Ovary (tissue), 3 donors: Measurements from ENCODE around the gene DAPP1.

ENCODE experiments used
- POLR2A ChIP-seq: fragments of 450-650 bp; IDR thresholded peaks from one replicate; pipeline ENCODE4 v1.6.1; 2017; ENCODE audit warnings: antibody characterized with exemption, mild to moderate bottlenecking, moderate library complexity
- TF ChIP-seq, protein P1 (sequence below), 3 donors: fragments of 450-650 bp in 2 of 3; fragments of 200-600 bp in 1 of 3; IDR thresholded peaks; one replicate each; pipeline versions ENCODE4 v1.5.1 to v1.8.0; 2016 to 2022; ENCODE audit warnings: antibody characterized with exemption in 3 of 3, mild to moderate bottlenecking in 1 of 3
- donor health status: DM: no; HTN: no; CAD: no.

DNA sequence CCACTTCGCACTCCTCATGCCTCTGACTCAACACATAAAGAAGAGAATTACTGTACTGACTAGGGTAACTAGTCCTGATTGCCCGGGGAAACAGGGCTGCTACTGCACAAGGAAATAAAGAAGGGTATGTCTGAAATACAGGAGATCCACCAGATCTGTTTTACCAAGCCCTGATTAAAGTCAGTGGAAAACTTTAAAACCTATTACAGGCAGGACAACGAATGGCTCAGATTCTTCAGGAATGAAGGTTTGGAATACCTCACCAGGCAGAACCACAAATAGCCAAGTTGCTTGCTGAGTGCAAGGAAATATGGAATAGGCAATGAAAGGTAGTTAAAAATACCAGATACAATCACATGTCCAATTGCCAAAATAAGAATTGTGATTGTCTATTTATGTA is 60.3 kb downstream of the DAPP1 start:
- TF ChIP-seq POLR2A, result no peak
- TF ChIP-seq, protein P1, sequence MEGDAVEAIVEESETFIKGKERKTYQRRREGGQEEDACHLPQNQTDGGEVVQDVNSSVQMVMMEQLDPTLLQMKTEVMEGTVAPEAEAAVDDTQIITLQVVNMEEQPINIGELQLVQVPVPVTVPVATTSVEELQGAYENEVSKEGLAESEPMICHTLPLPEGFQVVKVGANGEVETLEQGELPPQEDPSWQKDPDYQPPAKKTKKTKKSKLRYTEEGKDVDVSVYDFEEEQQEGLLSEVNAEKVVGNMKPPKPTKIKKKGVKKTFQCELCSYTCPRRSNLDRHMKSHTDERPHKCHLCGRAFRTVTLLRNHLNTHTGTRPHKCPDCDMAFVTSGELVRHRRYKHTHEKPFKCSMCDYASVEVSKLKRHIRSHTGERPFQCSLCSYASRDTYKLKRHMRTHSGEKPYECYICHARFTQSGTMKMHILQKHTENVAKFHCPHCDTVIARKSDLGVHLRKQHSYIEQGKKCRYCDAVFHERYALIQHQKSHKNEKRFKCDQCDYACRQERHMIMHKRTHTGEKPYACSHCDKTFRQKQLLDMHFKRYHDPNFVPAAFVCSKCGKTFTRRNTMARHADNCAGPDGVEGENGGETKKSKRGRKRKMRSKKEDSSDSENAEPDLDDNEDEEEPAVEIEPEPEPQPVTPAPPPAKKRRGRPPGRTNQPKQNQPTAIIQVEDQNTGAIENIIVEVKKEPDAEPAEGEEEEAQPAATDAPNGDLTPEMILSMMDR (IDR thresholded peaks at IDR 0.05), result no peak
